NT2/D1 (cell line): ENCODE measurements around the gene PHAF1.

Source experiments
- SUZ12 ChIP-seq: IDR thresholded peaks from 2 replicates; pipeline ENCODE4 v1.6.1; 2011; ENCODE audit not compliant: insufficient read length, insufficient read depth; ENCODE audit errors: extremely low read depth
- YY1 ChIP-seq: IDR thresholded peaks from 2 replicates; pipeline ENCODE4 v1.6.1; 2011; ENCODE audit not compliant: insufficient read length, insufficient read depth
- ZNF274 ChIP-seq: IDR thresholded peaks from 2 replicates; pipeline ENCODE4 v1.6.1; 2011; ENCODE audit warnings: mild to moderate bottlenecking, low read depth, low read length

DNA sequence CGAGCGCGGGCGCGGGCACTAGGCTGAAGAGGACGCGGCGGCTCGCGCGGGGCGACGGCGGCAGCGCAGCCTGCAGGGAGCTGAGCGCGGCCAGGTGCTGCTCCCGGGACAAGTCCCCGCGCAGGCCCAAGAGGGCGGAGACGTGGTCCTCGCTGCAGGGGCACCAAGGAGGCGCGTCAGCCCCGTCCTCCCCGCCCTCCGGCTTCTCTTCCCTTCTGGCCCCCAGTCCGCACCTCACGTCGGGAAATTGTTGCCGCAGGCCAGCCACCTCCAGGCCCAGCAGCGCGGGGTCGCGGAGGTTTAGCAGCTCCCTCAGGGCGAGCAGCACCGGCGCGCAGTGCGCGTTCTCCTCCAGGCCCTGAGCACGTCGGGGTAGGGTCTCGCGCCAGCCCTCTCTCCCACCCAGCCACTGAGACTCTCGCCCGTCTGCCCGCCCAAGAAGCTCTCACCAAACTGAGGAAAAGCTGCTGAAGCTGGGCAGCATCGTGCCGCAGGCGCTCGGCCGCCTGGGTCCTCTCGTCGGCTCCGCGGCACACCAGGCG lies 74.8 kb downstream of the PHAF1 start:
- TF ChIP-seq YY1 (no peak), SUZ12 (no peak), ZNF274 (no peak)
